ENCODE data around the gene DSTN.

Gene DSTN

DNA sequence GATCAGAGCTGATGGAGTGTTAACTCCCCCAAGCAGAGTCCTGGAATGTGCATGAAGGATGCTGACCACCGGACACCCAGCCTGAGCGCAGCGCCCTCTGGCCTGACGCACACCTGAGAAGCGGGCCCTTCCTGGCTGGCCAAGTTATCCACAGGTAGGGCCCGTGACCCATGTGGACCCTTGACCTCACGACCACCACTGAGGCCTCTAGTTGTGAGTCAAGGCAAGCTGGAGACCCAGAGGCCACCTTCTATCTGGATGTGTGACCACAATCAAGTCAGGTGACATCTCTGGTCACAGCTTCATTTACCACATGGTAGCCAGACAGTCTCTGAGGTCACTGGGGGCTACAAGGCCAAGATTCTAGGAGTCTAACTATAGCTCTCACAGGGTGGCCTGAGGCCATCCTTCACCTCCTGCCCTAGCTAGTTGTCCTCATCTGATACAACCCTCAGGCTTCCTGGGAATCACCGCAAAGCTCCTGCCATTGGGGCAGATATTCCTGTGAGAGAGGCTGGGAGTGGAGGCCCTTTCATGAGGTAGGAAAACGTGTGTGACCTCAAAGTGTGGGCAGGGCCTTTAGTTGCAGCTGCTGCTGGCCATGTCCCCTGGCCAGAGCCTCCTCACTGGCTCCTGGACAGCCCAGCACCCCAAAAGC, 53.1 kb downstream of the DSTN start:
- DNase-seq: no peak
- Histone ChIP-seq H3K79me2 (ENCODE audit: control insufficient read depth, insufficient read depth, low read length) (no peaks in the 10 kb centered on the region), H4K8ac (ENCODE audit: low read depth, low read length) (no peak overlapping the region), H3K79me1 (ENCODE audit: low read length) (peaks cover 2% of the 10 kb centered on the region), H3K4me1 (ENCODE audit: control insufficient read depth, low read depth, low read length) (no peaks in the 10 kb centered on the region), H3K27me3 (ENCODE audit: insufficient read depth, low read length, poor library complexity) (no peaks in the 10 kb centered on the region), H2AK5ac (ENCODE audit: low read length) (no peak overlapping the region), H2BK120ac (ENCODE audit: low read depth, low read length) (no peak overlapping the region), H3K4me3 (ENCODE audit: low read length) (no peak overlapping the region), H3K9ac (ENCODE audit: low read length) (no peak overlapping the region), H3K56ac (ENCODE audit: low read length) (no peak overlapping the region), H3K36me3 (ENCODE audit: control insufficient read depth, insufficient read depth, low read length) (peaks cover 40% of the 10 kb centered on the region), H2BK15ac (replicated peaks; ENCODE audit: low read depth) (no peak overlapping the region), H3K23ac (ENCODE audit: low read length) (no peak overlapping the region), H3K4me2 (ENCODE audit: low read length) (no peak overlapping the region), H3K18ac (ENCODE audit: low read length) (no peak overlapping the region), H3K27ac (ENCODE audit: low read depth, low read length) (no peak overlapping the region), H4K5ac (ENCODE audit: low read length) (no peak overlapping the region), H2BK5ac (ENCODE audit: low read length) (no peak overlapping the region), H3K4ac (ENCODE audit: low read depth, low read length) (no peak overlapping the region)
- WGBS (ENCODE audit: extremely low coverage, insufficient coverage, low lambda C conversion rate): no CpG with 5 or more reads among the region's 9 CpGs

DNA sequence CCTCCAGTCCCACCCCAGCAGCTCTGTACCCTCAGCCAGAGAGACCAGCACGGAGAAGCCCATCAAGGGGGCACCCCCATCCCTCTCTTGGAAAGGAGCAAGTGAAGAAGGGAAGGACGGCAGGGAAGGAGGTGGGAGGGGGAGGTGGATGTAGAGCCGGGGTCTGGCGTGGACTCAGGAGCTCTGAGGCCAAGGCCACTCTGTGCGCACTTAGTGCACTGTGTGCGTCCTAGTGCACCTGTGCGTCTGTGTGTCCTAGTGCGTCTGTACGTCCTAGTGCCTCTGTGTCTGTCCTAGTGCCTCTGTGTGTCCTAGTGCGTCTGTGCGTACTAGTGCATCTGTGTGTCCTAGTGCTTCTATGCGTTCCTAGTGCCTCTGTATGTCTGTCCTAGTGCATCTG, 54.2 kb downstream of the DSTN start:
- H2BK120ac ChIP-seq (ENCODE audit: low read depth, low read length): no peak overlapping the region
- no peak overlapping the region for H2BK15ac ChIP-seq (replicated peaks; ENCODE audit: low read depth)
- no peak overlapping the region for H4K8ac ChIP-seq (ENCODE audit: low read depth, low read length)
- no peak overlapping the region for H3K23ac ChIP-seq (ENCODE audit: low read length)
- H3K27ac ChIP-seq (ENCODE audit: low read depth, low read length): no peak overlapping the region
- WGBS (ENCODE audit: extremely low coverage, insufficient coverage, low lambda C conversion rate): no CpG with 5 or more reads among the region's 12 CpGs
- H2BK5ac ChIP-seq (ENCODE audit: low read length): no peak overlapping the region
- H3K4me3 ChIP-seq (ENCODE audit: low read length): no peak overlapping the region
- no peak overlapping the region for H3K4me2 ChIP-seq (ENCODE audit: low read length)
- H3K4ac ChIP-seq (ENCODE audit: low read depth, low read length): no peak overlapping the region
- H3K18ac ChIP-seq (ENCODE audit: low read length): no peak overlapping the region
- H2AK5ac ChIP-seq (ENCODE audit: low read length): no peak overlapping the region
- H3K4me1 ChIP-seq (ENCODE audit: control insufficient read depth, low read depth, low read length): no peaks in the 10 kb centered on the region
- H3K27me3 ChIP-seq (ENCODE audit: insufficient read depth, low read length, poor library complexity): no peaks in the 10 kb centered on the region
- H3K79me2 ChIP-seq (ENCODE audit: control insufficient read depth, insufficient read depth, low read length): no peaks in the 10 kb centered on the region
- H3K9ac ChIP-seq (ENCODE audit: low read length): no peak overlapping the region
- H4K5ac ChIP-seq (ENCODE audit: low read length): no peak overlapping the region
- no peak overlapping the region for H3K56ac ChIP-seq (ENCODE audit: low read length)
- peaks cover 4% of the 10 kb centered on the region for H3K79me1 ChIP-seq (ENCODE audit: low read length)
- DNase-seq: no peak
- peaks cover 45% of the 10 kb centered on the region for H3K36me3 ChIP-seq (ENCODE audit: control insufficient read depth, insufficient read depth, low read length)

DNA sequence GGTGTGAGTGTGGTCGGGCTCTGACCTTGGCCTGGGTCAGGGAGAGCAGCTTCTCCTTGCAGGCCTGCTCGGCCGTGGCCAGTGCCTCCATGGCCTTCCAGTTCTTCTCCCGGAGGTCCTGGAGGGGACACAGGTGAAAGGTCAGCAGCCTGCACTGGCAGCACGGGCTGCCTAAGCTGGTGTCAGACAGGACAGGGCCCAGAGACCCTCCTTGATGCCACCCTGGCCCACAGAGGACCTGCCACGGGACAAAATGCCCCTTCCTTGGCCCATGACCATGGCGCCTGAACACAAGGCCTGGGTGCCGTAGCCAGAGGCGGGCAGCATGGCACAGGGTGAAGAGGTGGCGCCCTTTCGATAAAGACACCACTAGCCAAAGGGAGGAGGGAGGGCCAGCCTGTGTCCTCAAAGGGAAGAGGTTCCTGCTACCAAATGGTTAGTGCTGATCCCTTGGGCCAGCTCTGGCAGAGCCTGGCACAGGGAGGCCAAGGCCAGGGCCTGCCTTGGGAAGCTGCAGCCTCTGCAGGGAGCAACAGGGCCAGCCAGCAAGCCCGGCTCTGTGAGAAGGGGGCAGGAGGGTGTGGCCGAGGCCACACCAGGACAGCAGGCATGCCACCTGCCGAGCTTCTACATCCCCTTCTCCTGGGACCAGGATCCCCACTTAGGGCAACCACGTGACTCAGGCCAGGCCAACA, 54.8 kb downstream of the DSTN start:
- Histone ChIP-seq H2BK120ac (ENCODE audit: low read depth, low read length) (no peak overlapping the region), H3K27me3 (ENCODE audit: insufficient read depth, low read length, poor library complexity) (no peaks in the 10 kb centered on the region), H3K9ac (ENCODE audit: low read length) (no peak overlapping the region), H3K18ac (ENCODE audit: low read length) (no peak overlapping the region), H3K27ac (ENCODE audit: low read depth, low read length) (no peak overlapping the region), H3K4me2 (ENCODE audit: low read length) (no peak overlapping the region), H4K8ac (ENCODE audit: low read depth, low read length) (no peak overlapping the region), H3K36me3 (ENCODE audit: control insufficient read depth, insufficient read depth, low read length) (peaks cover 42% of the 10 kb centered on the region), H2AK5ac (ENCODE audit: low read length) (no peak overlapping the region), H3K56ac (ENCODE audit: low read length) (no peak overlapping the region), H3K79me2 (ENCODE audit: control insufficient read depth, insufficient read depth, low read length) (no peaks in the 10 kb centered on the region), H3K4me1 (ENCODE audit: control insufficient read depth, low read depth, low read length) (no peaks in the 10 kb centered on the region), H3K23ac (ENCODE audit: low read length) (no peak overlapping the region), H3K79me1 (ENCODE audit: low read length) (peaks cover 4% of the 10 kb centered on the region), H3K4ac (ENCODE audit: low read depth, low read length) (no peak overlapping the region), H2BK15ac (replicated peaks; ENCODE audit: low read depth) (no peak overlapping the region), H4K5ac (ENCODE audit: low read length) (no peak overlapping the region), H3K4me3 (ENCODE audit: low read length) (no peak overlapping the region), H2BK5ac (ENCODE audit: low read length) (no peak overlapping the region)
- WGBS (ENCODE audit: extremely low coverage, insufficient coverage, low lambda C conversion rate): no CpG with 5 or more reads among the region's 15 CpGs
- DNase-seq: no peak

DNA sequence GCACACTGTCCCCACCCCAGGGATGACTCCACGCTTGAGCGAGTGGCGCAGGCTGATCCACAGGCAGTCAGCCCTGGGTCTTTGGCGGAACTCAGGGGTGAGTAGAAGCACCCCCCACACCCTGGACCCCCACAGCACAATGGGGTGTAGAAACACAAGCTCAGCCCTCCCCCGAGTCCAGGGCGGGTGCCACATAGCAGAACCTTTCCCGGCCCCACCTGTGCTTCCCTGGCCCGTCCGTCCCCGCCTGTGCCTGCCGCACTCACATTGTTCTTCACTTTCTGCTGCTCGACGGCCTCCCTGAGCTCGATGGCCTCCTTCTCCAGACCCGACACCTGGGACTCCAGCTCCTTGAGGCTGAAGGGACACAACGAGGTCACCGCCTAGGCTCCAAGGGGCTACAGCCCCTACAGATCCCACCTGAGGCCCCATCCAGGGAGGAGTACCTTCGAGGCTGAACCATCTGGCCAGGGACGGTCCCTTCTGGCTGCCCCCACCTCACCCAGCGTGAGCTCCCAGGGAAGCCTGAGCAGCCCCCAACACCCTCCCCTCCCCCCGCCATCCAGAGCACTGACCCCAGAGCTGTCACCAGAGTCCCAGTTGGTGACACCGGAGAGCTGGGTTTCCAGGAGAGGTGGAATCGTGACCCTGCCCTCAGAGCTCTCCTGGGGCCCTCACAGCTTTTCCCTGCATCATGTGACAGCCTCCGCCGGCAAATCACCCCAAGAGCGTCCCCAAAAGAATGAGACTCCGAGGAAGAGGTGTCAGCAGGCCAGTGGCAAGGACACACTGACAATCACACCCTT, 55.6 kb downstream of the DSTN start:
- no peak for DNase-seq
- no peak overlapping the region for H2BK5ac ChIP-seq (ENCODE audit: low read length)

DNA sequence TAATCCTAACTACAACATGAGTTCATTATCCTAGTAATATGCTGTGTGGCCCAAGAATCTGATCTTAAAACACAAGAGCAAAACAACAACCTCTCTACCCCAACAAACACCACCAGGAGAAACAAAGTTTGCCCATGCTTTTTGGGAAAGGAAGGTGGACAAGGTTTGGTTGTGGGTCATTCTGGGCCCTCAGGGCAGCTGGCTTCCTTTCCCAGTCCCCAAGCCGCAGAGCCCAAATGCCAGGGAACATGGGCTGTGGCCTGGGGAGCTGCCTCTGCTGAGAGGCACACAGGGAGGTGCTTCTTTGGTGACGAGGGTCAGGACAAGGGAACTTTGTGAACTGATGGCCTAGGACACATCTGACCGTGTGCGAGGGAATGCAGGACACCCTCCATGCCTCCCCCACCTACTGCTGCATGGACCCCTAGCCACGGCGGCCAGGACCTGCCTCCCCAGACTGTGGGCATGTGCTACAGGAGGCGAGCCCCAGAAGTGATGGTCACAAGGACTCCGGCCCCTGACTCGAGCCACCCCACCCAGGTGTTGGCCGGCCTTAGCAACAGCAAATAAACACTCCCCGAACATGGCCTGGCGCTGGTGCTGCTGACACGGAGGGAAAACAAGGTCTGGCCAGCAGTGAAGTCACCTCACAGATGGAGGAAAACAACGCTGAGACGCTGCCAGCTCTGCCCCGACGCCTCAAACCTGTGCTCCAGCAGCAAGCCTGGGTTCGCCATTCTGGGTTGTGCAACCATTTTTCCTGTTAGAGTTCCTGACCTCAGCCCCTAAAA, 56.5 kb downstream of the DSTN start:
- Histone ChIP-seq H3K18ac (ENCODE audit: low read length) (no peak overlapping the region), H3K4me1 (ENCODE audit: control insufficient read depth, low read depth, low read length) (no peaks in the 10 kb centered on the region), H4K8ac (ENCODE audit: low read depth, low read length) (no peak overlapping the region), H3K56ac (ENCODE audit: low read length) (no peak overlapping the region), H2BK5ac (ENCODE audit: low read length) (no peak overlapping the region), H2BK15ac (replicated peaks; ENCODE audit: low read depth) (no peak overlapping the region), H3K23ac (ENCODE audit: low read length) (no peak overlapping the region), H3K4me3 (ENCODE audit: low read length) (no peak overlapping the region), H2BK120ac (ENCODE audit: low read depth, low read length) (no peak overlapping the region), H3K4me2 (ENCODE audit: low read length) (no peak overlapping the region), H3K79me1 (ENCODE audit: low read length) (peaks cover 9% of the 10 kb centered on the region), H3K27ac (ENCODE audit: low read depth, low read length) (no peak overlapping the region), H3K27me3 (ENCODE audit: insufficient read depth, low read length, poor library complexity) (no peaks in the 10 kb centered on the region), H3K79me2 (ENCODE audit: control insufficient read depth, insufficient read depth, low read length) (no peaks in the 10 kb centered on the region), H3K4ac (ENCODE audit: low read depth, low read length) (no peak overlapping the region), H3K9ac (ENCODE audit: low read length) (no peak overlapping the region), H4K5ac (ENCODE audit: low read length) (no peak overlapping the region), H2AK5ac (ENCODE audit: low read length) (no peak overlapping the region), H3K36me3 (ENCODE audit: control insufficient read depth, insufficient read depth, low read length) (peaks cover 39% of the 10 kb centered on the region)
- no CpG with 5 or more reads among the region's 18 CpGs for WGBS (ENCODE audit: extremely low coverage, insufficient coverage, low lambda C conversion rate)
- no peak for DNase-seq

More for the DNA sequence above, 55.6 kb downstream of the DSTN start:
- H3K27me3 ChIP-seq (ENCODE audit: insufficient read depth, low read length, poor library complexity): no peaks in the 10 kb centered on the region
- no peak overlapping the region for H3K56ac ChIP-seq (ENCODE audit: low read length)
- no peak overlapping the region for H4K8ac ChIP-seq (ENCODE audit: low read depth, low read length)
- H3K9ac ChIP-seq (ENCODE audit: low read length): no peak overlapping the region
- no peak overlapping the region for H3K23ac ChIP-seq (ENCODE audit: low read length)
- H3K4me3 ChIP-seq (ENCODE audit: low read length): no peak overlapping the region
- H3K27ac ChIP-seq (ENCODE audit: low read depth, low read length): no peak overlapping the region
- no peaks in the 10 kb centered on the region for H3K4me1 ChIP-seq (ENCODE audit: control insufficient read depth, low read depth, low read length)
- peaks cover 40% of the 10 kb centered on the region for H3K36me3 ChIP-seq (ENCODE audit: control insufficient read depth, insufficient read depth, low read length)
- H3K18ac ChIP-seq (ENCODE audit: low read length): no peak overlapping the region
- no peaks in the 10 kb centered on the region for H3K79me2 ChIP-seq (ENCODE audit: control insufficient read depth, insufficient read depth, low read length)
- no peak overlapping the region for H2AK5ac ChIP-seq (ENCODE audit: low read length)
- no peak overlapping the region for H2BK15ac ChIP-seq (replicated peaks; ENCODE audit: low read depth)
- WGBS (ENCODE audit: extremely low coverage, insufficient coverage, low lambda C conversion rate): no CpG with 5 or more reads among the region's 27 CpGs
- no peak overlapping the region for H2BK120ac ChIP-seq (ENCODE audit: low read depth, low read length)
- H3K79me1 ChIP-seq (ENCODE audit: low read length): peaks cover 4% of the 10 kb centered on the region
- no peak overlapping the region for H3K4ac ChIP-seq (ENCODE audit: low read depth, low read length)
- no peak overlapping the region for H4K5ac ChIP-seq (ENCODE audit: low read length)
- no peak overlapping the region for H3K4me2 ChIP-seq (ENCODE audit: low read length)

All from mesendoderm (in vitro differentiated cells).